K562 (cell line): ENCODE results near the gene NOL4L. TPM values are rescaled to one million over a fixed set of nuclear protein-coding genes. Genes with fewer than 3 reads are reported as not detected.

ENCODE experiments used
- CEBPB ChIP-seq: fragments of 450-650 bp; IDR thresholded peaks from 2 replicates; pipeline ENCODE4 v1.6.1; 2016; ENCODE audit warnings: missing genetic modification characterization, missing compliant biosample characterization
- CEBPG ChIP-seq, 3 experiments: fragments of 200-800 bp in 1 of 3; sonication (Bioruptor generic) in 1 of 3; sonication (generic) in 1 of 3; formaldehyde crosslinking in 1 of 3; IDR thresholded peaks in 2 of 3; conservative IDR thresholded peaks in 1 of 3; 2 replicates each; pipeline versions ENCODE4 v1.6.1 to v1.8.0; 2016 to 2022; ENCODE audit warnings: missing compliant biosample characterization in 2 of 3, missing genetic modification characterization in 2 of 3, mild to moderate bottlenecking in 1 of 3, missing genetic modification reagents in 1 of 3
- CHD2 ChIP-seq: IDR thresholded peaks from 2 replicates; pipeline ENCODE4 v1.6.1; 2011; ENCODE audit warnings: low read depth, low read length
- CTBP1 ChIP-seq: fragments of 450-650 bp; IDR thresholded peaks from 2 replicates; pipeline ENCODE4 v1.6.1; 2016; ENCODE audit warnings: borderline replicate concordance
- FOXJ3 ChIP-seq: sonication (generic); formaldehyde crosslinking; IDR thresholded peaks from 2 replicates; pipeline ENCODE4 v1.4.0; 2020; ENCODE audit warnings: mild to moderate bottlenecking, missing genetic modification reagents
- MBD2 ChIP-seq: sonication (generic); IDR thresholded peaks from 2 replicates; pipeline ENCODE4 v1.6.1; 2016; ENCODE audit warnings: low read depth, borderline replicate concordance
- MCM5 ChIP-seq: fragments of 450-650 bp; IDR thresholded peaks from 2 replicates; pipeline ENCODE4 v1.6.1; 2016; ENCODE audit warnings: low read depth
- NCOA2 ChIP-seq, 2 experiments: fragments of 450-650 bp; IDR thresholded peaks; 2 replicates each; pipeline ENCODE4 v1.6.1; 2018; ENCODE audit warnings: mild to moderate bottlenecking in 2 of 2, moderate library complexity in 1 of 2; ENCODE audit not compliant: partially characterized antibody in 2 of 2
- NCOR1 ChIP-seq: fragments of 450-650 bp; IDR thresholded peaks from 2 replicates; pipeline ENCODE4 v1.6.1; 2016; ENCODE audit warnings: mild to moderate bottlenecking, moderate library complexity
- SMARCA5 ChIP-seq: fragments of 450-650 bp; IDR thresholded peaks from 2 replicates; pipeline ENCODE4 v1.6.1; 2016
- SMC3 ChIP-seq: conservative IDR thresholded peaks from 2 replicates; pipeline ENCODE4 v1.6.1; 2011; ENCODE audit warnings: low read depth, low read length, improper control_type of control experiment; ENCODE audit not compliant: insufficient read depth
- TAF7 ChIP-seq: fragments of 450-650 bp; IDR thresholded peaks from 2 replicates; pipeline ENCODE4 v1.6.1; 2016; ENCODE audit warnings: missing genetic modification characterization, missing compliant biosample characterization
- ZKSCAN1 ChIP-seq: fragments of 150-350 bp; IDR thresholded peaks from 2 replicates; pipeline ENCODE4 v1.6.1; 2016; ENCODE audit warnings: low read depth, low read length
- polyA plus RNA-seq, 8 experiments: library from polyadenylated mRNA; depleted of rRNA in 4 of 8; stranded (reverse) in 5 of 8; unstranded in 3 of 8; fragments of >200 nt; fragmentation: Nextera tagmentation in 2 of 8; fragmentation: Illumina TruSeq in 1 of 8; extraction: Ambion mirVana in 2 of 8; extraction: Trizol in 1 of 8; gene quantifications; 2 replicates each; pipeline versions ENCODE4 v1.2.1 to v1.2.3, GENCODE V29; 2011 to 2014; ENCODE audit warnings: inconsistent platforms in 1 of 8, missing spikeins in 1 of 8
- total RNA-seq, 7 experiments: library from RNA; depleted of rRNA in 6 of 7; stranded (reverse); fragments of >200 nt in 6 of 7; fragmentation: Illumina TruSeq in 2 of 7; extraction: Trizol in 2 of 7; gene quantifications; 2 replicates each; pipeline versions ENCODE4 v1.2.1 to v1.2.3, GENCODE V29; 2011 to 2021; ENCODE audit warnings: low replicate concordance in 1 of 7
- TF ChIP-seq, protein P1 (sequence below): fragments of 250-450 bp; sonication (Bioruptor Pico); IDR thresholded peaks from 2 replicates; pipeline ENCODE4 v1.9.0; 2021; ENCODE audit warnings: mild to moderate bottlenecking, inconsistent platforms
- TF ChIP-seq, protein P2 (sequence below): fragments of 450-650 bp; formaldehyde crosslinking; IDR thresholded peaks from 2 replicates; pipeline ENCODE4 v1.4.0; 2020; ENCODE audit warnings: mild to moderate bottlenecking
- TF ChIP-seq, protein P3 (sequence below): fragments of 200-800 bp; sonication (Bioruptor generic); IDR thresholded peaks from 2 replicates; pipeline ENCODE4 v1.6.1; 2016; ENCODE audit warnings: missing genetic modification characterization, missing compliant biosample characterization
- TF ChIP-seq, protein P4 (sequence below): fragments of 450-650 bp; conservative IDR thresholded peaks from 2 replicates; pipeline ENCODE4 v1.6.1; 2016; ENCODE audit warnings: missing genetic modification characterization, low read depth, mild to moderate bottlenecking, missing compliant biosample characterization, moderate library complexity

NOL4L gene
- total and polyA plus RNA-seq, 9 of the 15 experiments (the other 6 are each of a cell fraction or from before 2014, with no cell fraction given), result 5.1 to 36.2 (median 13.6) TPM

DNA sequence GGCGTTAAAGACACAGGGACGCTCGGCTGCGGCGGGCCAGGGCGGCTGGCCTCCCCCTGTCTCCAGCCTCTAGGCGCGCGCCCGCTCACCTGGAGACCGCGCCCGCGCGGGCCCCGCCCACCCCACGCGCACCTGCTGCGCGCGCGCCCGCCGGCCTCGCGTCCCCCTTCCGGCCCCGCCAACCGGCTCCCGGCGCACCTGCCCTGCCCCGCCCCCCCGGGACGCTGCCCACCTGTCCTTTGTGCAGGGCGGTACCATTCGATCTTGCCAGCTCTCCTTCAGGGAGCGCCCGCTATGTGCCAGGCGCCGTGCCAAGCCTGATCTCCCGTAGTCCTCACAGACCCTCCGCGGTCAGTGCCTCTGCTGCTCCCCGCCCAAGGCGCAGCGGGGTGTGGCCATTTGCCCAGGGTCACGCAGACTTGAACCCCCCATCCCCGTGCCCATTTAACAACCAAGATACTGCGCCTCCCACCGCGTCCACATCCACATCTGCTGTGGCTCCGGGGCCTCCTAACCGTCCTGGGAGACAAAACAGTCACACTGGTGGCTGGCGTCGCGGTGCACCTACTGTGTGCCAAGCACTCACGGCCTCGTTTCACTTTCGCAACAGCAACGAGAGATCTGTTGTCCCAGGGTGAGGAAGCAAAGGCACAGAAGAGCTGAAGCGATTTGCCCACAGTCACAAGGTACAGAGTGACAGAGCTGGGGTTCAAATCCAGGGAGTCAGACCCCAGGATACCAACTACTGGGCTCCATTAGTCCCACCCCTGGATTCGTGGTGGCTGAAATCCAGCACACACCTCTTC is 48.1 kb downstream of the NOL4L start (continued):
- TF ChIP-seq CEBPB (peak; percentile 79), CEBPG (CRISPR knock-in tag; IDR thresholded peaks at IDR 0.05) (peak; percentile 40; the same call in 1 of the 2 replicates), CEBPG (tag; conservative IDR thresholded peaks at IDR 0.05 in 1 of 2, IDR thresholded peaks at IDR 0.05 in 1 of 2) (no peak), CHD2 (no peak), NCOR1 (no peak), MCM5 (no peak), SMC3 (no peak), FOXJ3 (CRISPR knock-in tag) (no peak), MBD2 (no peak), CTBP1 (peak; percentile 14; the same call in 1 of the 2 replicates), TAF7 (tag) (no peak), ZKSCAN1 (peak; percentile 99), SMARCA5 (0 out of 2 replicates have a peak, but pooled peaks have one; percentile 12), NCOA2 (IDR thresholded peaks at IDR 0.05; ENCODE audit: partially characterized antibody in 2 of 2) (no peak)
- TF ChIP-seq, protein P1, sequence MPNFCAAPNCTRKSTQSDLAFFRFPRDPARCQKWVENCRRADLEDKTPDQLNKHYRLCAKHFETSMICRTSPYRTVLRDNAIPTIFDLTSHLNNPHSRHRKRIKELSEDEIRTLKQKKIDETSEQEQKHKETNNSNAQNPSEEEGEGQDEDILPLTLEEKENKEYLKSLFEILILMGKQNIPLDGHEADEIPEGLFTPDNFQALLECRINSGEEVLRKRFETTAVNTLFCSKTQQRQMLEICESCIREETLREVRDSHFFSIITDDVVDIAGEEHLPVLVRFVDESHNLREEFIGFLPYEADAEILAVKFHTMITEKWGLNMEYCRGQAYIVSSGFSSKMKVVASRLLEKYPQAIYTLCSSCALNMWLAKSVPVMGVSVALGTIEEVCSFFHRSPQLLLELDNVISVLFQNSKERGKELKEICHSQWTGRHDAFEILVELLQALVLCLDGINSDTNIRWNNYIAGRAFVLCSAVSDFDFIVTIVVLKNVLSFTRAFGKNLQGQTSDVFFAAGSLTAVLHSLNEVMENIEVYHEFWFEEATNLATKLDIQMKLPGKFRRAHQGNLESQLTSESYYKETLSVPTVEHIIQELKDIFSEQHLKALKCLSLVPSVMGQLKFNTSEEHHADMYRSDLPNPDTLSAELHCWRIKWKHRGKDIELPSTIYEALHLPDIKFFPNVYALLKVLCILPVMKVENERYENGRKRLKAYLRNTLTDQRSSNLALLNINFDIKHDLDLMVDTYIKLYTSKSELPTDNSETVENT (CRISPR knock-in tag), result peak; percentile 38; the same call in 1 of the 2 replicates
- TF ChIP-seq, protein P2, sequence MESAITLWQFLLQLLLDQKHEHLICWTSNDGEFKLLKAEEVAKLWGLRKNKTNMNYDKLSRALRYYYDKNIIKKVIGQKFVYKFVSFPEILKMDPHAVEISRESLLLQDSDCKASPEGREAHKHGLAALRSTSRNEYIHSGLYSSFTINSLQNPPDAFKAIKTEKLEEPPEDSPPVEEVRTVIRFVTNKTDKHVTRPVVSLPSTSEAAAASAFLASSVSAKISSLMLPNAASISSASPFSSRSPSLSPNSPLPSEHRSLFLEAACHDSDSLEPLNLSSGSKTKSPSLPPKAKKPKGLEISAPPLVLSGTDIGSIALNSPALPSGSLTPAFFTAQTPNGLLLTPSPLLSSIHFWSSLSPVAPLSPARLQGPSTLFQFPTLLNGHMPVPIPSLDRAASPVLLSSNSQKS (CRISPR knock-in tag), result no peak
- TF ChIP-seq, protein P3, sequence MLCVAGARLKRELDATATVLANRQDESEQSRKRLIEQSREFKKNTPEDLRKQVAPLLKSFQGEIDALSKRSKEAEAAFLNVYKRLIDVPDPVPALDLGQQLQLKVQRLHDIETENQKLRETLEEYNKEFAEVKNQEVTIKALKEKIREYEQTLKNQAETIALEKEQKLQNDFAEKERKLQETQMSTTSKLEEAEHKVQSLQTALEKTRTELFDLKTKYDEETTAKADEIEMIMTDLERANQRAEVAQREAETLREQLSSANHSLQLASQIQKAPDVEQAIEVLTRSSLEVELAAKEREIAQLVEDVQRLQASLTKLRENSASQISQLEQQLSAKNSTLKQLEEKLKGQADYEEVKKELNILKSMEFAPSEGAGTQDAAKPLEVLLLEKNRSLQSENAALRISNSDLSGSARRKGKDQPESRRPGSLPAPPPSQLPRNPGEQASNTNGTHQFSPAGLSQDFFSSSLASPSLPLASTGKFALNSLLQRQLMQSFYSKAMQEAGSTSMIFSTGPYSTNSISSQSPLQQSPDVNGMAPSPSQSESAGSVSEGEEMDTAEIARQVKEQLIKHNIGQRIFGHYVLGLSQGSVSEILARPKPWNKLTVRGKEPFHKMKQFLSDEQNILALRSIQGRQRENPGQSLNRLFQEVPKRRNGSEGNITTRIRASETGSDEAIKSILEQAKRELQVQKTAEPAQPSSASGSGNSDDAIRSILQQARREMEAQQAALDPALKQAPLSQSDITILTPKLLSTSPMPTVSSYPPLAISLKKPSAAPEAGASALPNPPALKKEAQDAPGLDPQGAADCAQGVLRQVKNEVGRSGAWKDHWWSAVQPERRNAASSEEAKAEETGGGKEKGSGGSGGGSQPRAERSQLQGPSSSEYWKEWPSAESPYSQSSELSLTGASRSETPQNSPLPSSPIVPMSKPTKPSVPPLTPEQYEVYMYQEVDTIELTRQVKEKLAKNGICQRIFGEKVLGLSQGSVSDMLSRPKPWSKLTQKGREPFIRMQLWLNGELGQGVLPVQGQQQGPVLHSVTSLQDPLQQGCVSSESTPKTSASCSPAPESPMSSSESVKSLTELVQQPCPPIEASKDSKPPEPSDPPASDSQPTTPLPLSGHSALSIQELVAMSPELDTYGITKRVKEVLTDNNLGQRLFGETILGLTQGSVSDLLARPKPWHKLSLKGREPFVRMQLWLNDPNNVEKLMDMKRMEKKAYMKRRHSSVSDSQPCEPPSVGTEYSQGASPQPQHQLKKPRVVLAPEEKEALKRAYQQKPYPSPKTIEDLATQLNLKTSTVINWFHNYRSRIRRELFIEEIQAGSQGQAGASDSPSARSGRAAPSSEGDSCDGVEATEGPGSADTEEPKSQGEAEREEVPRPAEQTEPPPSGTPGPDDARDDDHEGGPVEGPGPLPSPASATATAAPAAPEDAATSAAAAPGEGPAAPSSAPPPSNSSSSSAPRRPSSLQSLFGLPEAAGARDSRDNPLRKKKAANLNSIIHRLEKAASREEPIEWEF (CRISPR knock-in tag), result no peak
- TF ChIP-seq, protein P4, sequence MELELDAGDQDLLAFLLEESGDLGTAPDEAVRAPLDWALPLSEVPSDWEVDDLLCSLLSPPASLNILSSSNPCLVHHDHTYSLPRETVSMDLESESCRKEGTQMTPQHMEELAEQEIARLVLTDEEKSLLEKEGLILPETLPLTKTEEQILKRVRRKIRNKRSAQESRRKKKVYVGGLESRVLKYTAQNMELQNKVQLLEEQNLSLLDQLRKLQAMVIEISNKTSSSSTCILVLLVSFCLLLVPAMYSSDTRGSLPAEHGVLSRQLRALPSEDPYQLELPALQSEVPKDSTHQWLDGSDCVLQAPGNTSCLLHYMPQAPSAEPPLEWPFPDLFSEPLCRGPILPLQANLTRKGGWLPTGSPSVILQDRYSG (tag), result 0 out of 2 replicates have a peak, but pooled peaks have one; percentile 38
